ENCODE results near the gene C14orf180. TPM values are rescaled to one million over a fixed set of nuclear protein-coding genes. Genes with fewer than 3 reads are reported as not detected.

Gene C14orf180
- total and polyA plus RNA-seq, 4 donors = 0.12 to 0.48 (median 0.30) TPM

DNA sequence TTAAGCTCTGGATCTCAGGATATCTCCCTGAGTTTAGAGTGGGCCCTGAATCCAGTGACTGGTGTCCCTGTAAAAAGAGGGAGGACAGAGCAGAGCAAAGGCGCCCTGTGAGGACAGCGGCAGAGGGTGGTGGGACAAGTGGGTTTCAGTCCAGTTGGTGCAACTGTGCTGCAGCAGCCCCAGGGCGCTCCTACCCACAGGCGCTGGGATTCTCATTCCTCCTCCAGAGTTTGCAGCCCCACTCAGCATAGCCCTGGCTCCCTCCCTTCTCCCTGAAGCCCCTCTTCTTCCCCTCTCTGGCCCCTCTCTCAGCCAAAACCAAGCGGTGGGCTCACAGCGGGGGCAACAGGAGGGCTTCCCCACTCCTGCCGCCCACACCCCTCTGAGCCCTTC is 23.4 kb downstream of the C14orf180 start:
- no peaks in the 10 kb centered on the region for H3K36me3 ChIP-seq (ENCODE audit: control insufficient read depth in 4 of 4, insufficient read depth in 4 of 4, low read length in 4 of 4)
- ATAC-seq (ENCODE audit: insufficient read depth, low FRiP score) (no peak), DNase-seq (no peak)
- no peak overlapping the region for H3K4me3 ChIP-seq
- peaks cover 0 to 7% (median 0%) of the 10 kb centered on the region in 4 donors for H3K9me3 ChIP-seq (ENCODE audit: control insufficient read depth in 4 of 4, insufficient read depth in 3 of 4, low read length in 3 of 4)
- TF ChIP-seq, protein P1, sequence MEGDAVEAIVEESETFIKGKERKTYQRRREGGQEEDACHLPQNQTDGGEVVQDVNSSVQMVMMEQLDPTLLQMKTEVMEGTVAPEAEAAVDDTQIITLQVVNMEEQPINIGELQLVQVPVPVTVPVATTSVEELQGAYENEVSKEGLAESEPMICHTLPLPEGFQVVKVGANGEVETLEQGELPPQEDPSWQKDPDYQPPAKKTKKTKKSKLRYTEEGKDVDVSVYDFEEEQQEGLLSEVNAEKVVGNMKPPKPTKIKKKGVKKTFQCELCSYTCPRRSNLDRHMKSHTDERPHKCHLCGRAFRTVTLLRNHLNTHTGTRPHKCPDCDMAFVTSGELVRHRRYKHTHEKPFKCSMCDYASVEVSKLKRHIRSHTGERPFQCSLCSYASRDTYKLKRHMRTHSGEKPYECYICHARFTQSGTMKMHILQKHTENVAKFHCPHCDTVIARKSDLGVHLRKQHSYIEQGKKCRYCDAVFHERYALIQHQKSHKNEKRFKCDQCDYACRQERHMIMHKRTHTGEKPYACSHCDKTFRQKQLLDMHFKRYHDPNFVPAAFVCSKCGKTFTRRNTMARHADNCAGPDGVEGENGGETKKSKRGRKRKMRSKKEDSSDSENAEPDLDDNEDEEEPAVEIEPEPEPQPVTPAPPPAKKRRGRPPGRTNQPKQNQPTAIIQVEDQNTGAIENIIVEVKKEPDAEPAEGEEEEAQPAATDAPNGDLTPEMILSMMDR (IDR thresholded peaks at IDR 0.05; ENCODE audit: control extremely low read depth, extremely low read depth) = no peak
- no peak overlapping the region for H3K9ac ChIP-seq (ENCODE audit: insufficient read depth in 1 of 2, low read length in 2 of 2)
- peaks cover 0 to 22% (median 5%) of the 10 kb centered on the region in 5 donors for H3K4me1 ChIP-seq (ENCODE audit: control insufficient read depth in 5 of 5, insufficient read depth in 5 of 5, low read length in 5 of 5)
- peaks cover 9 to 16% (median 16%) of the 10 kb centered on the region in 3 donors for H3K27me3 ChIP-seq (ENCODE audit: control insufficient read depth in 3 of 3, insufficient read depth in 3 of 3, low read length in 2 of 3)
- H3K27ac ChIP-seq (ENCODE audit: low read depth in 1 of 2, low read length in 1 of 2) = no peak overlapping the region
- WGBS, 2 donors = 79 to 86% methylated on average over 7 of the region's 7 CpGs

DNA sequence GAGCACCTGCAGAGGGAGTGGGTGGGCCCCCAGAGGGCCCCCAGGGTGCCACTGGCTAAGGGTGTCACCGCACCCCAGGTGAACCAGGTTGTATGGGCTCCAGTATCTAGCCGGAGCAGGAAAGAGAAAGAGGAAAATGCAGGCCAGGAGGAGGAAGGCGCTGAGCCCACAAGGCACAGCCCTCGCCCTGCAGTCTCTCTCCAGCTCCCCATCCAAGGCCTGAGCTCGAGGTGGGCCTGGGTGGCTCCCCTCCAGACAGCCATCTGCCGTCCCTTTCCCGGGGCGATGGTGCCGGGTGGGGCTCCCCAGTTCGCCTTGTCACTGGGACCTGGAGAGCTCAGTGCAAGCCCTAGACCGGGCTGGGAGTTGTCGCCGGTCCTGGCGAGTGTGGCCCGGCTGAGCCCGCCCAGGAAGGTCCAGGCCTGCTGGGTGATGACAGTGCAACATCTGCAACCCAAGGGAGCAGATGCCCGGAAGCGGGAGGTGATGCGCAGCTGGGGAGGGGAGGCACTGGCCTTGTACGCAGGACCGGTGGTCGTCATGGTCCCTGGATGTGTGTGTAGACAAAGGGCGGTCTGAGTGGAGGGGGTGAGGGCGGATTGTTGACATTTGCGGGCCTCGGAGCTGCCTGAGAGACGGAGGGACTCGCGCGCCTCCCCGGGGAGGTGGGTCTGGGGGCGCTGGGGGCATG is 24.3 kb downstream of the C14orf180 start:
- WGBS, 2 donors = 17 to 27% methylated on average over 29 to 32 of the region's 32 CpGs
- peaks cover 9 to 16% (median 16%) of the 10 kb centered on the region in 3 donors for H3K27me3 ChIP-seq (ENCODE audit: control insufficient read depth in 3 of 3, insufficient read depth in 3 of 3, low read length in 2 of 3)
- no peak for ATAC-seq (ENCODE audit: insufficient read depth, low FRiP score)
- no peak overlapping the region for H3K9ac ChIP-seq (ENCODE audit: insufficient read depth in 1 of 2, low read length in 2 of 2)
- no peak overlapping the region for H3K27ac ChIP-seq (ENCODE audit: low read depth in 1 of 2, low read length in 1 of 2)
- H3K4me3 ChIP-seq = no peak overlapping the region
- DNase-seq = no peak
- H3K9me3 ChIP-seq (ENCODE audit: control insufficient read depth in 4 of 4, insufficient read depth in 3 of 4, low read length in 3 of 4) = peaks cover 0 to 7% (median 0%) of the 10 kb centered on the region in 4 donors
- H3K4me1 ChIP-seq (ENCODE audit: control insufficient read depth in 5 of 5, insufficient read depth in 5 of 5, low read length in 5 of 5) = peaks cover 0 to 17% (median under 1%) of the 10 kb centered on the region in 5 donors
- TF ChIP-seq, protein P1 (IDR thresholded peaks at IDR 0.05; ENCODE audit: control extremely low read depth, extremely low read depth) = no peak
- H3K36me3 ChIP-seq (ENCODE audit: control insufficient read depth in 4 of 4, insufficient read depth in 4 of 4, low read length in 4 of 4) = no peaks in the 10 kb centered on the region

DNA sequence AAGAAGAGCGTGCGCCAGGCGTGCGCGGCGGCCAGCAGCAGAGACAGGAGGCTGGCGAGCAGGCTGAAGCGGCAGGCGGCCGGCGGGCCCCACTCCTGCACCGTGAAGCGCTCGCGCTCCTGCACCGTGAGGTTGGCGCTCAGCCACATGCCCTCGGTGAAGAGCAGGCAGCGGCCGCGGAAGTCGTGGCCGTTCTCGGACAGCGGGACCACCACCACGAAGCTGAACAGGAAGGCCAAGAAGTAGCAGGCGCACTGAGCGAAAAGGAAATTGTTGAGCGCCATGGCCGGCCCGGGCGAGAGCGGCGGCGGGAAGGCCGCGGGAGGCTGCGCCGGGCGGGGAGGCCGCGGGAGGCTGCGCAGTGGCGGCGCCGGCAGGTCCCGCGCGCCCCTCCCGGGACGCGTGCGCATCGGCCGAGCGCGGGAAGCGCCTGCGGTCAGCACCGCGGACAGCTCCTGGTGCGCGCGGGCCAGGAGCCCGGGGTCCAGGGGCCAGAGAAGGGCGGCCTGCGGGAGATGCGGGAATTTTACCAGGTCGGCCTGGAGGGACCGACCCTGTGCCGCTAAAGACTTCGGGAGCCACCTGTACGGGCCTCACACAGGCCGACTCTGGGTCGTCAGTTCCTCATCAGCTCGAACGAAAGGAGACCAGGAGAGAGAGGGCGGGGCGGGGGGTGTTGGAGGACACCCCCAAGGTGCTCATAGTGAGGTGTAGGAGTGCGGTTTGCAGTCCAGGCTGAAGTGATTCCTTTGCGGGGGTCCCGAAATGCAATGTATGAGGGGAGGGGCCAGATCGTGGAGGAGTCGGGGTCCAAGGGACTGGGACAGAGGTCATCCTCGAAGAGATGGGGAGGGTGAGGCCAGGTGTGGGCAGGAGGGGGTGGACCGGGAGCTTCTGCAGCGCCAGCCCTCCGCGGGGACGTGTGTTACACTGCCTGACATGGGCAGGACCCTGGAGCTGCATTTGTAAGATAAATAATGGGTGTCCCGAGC is 25.2 kb downstream of the C14orf180 start, which contains the start of gene TMEM179:
TSS of gene TMEM179 (minus strand) at position 315 of the 992 bp plus-strand sequence. CDS start at position 284, 31 bp downstream.
- H3K27me3 ChIP-seq (ENCODE audit: control insufficient read depth in 3 of 3, insufficient read depth in 3 of 3, low read length in 2 of 3) = peaks cover 9 to 18% (median 16%) of the 10 kb centered on the region in 3 donors
- peak; percentile 69 to 80 (median 72) for DNase-seq

More for the DNA sequence above, 25.2 kb downstream of the C14orf180 start, which contains the start of gene TMEM179:
- peaks cover 0 to 7% (median 0%) of the 10 kb centered on the region in 4 donors for H3K9me3 ChIP-seq (ENCODE audit: control insufficient read depth in 4 of 4, insufficient read depth in 3 of 4, low read length in 3 of 4)
- no peak for ATAC-seq (ENCODE audit: insufficient read depth, low FRiP score)
- H3K4me1 ChIP-seq (ENCODE audit: control insufficient read depth in 5 of 5, insufficient read depth in 5 of 5, low read length in 5 of 5) = peaks cover 0 to 17% (median 0%) of the 10 kb centered on the region in 5 donors
- no peak within 1 kb of the TSS for H3K4me3 ChIP-seq
- TF ChIP-seq, protein P1 (IDR thresholded peaks at IDR 0.05; ENCODE audit: control extremely low read depth, extremely low read depth) = no peak
- H3K27ac ChIP-seq (ENCODE audit: low read depth in 1 of 2, low read length in 1 of 2) = no peak within 1 kb of the TSS
- no peak within 1 kb of the TSS for H3K9ac ChIP-seq (ENCODE audit: insufficient read depth in 1 of 2, low read length in 2 of 2)
- no peaks in the 10 kb centered on the region for H3K36me3 ChIP-seq (ENCODE audit: control insufficient read depth in 4 of 4, insufficient read depth in 4 of 4, low read length in 4 of 4)
- WGBS, 2 donors = 7% methylated on average over 83 to 91 of the region's 91 CpGs

Measured in lung (tissue), 12 donors.